IPS DF 4.7 (cell line): ENCODE measurements around the gene ELAVL1.
"Not testable (repeated sequence)": the region's sequence is repeated elsewhere in the genome, so short reads cannot be mapped to it uniquely, and the experiment has no call there.

Experiments
- DNase-seq: peaks from one replicate; pipeline ENCODE4 v3.0.0-alpha.2; 2013; ENCODE audit warnings: low spot score; ENCODE audit errors: extremely low read depth

ELAVL1 gene

GRCh38 chr19:7970716-7971448 lies 34.6 kb downstream of the ELAVL1 start:
- DNase-seq, result peak; percentile 46

- DNase-seq, result no peak
These were observed 35.9 kb downstream of the ELAVL1 start for GRCh38 chr19:7969555-7969939.

GRCh38 chr19:7968796-7969554 lies 36.5 kb downstream of the ELAVL1 start:
- no peak for DNase-seq

GRCh38 chr19:7968008-7968795 lies 37.2 kb downstream of the ELAVL1 start:
- DNase-seq, result no peak

- DNase-seq, result no peak
These were observed 39.3 kb downstream of the ELAVL1 start for GRCh38 chr19:7965921-7966665.

GRCh38 chr19:7965259-7965841 lies 40.1 kb downstream of the ELAVL1 start:
- DNase-seq, result no peak

GRCh38 chr19:7963566-7963965 lies 41.9 kb downstream of the ELAVL1 start:
- no peak for DNase-seq

GRCh38 chr19:7962644-7963268 lies 42.7 kb downstream of the ELAVL1 start:
- no peak for DNase-seq

- no peak for DNase-seq
These were observed 43.4 kb downstream of the ELAVL1 start for GRCh38 chr19:7961920-7962626.

- DNase-seq, result not testable (repeated sequence)
These were observed 44.4 kb downstream of the ELAVL1 start for GRCh38 chr19:7961082-7961481.

GRCh38 chr19:7959211-7959610 lies 46.2 kb downstream of the ELAVL1 start:
- DNase-seq, result no peak

- no peak for DNase-seq
These were observed 49.7 kb downstream of the ELAVL1 start for GRCh38 chr19:7955696-7956095.

- no peak for DNase-seq
These were observed 51.9 kb downstream of the ELAVL1 start for GRCh38 chr19:7953576-7953975.

- DNase-seq, result no peak
These were observed 52.4 kb downstream of the ELAVL1 start for GRCh38 chr19:7953060-7953459.

- no peak for DNase-seq
These were observed 57.5 kb downstream of the ELAVL1 start for GRCh38 chr19:7947939-7948338.

- no peak for DNase-seq
These were observed 61.2 kb downstream of the ELAVL1 start for GRCh38 chr19:7944177-7944761.

- peak; percentile 97 for DNase-seq
These were observed 61.8 kb downstream of the ELAVL1 start, which contains the start of gene TIMM44 for GRCh38 chr19:7943444-7944176. Gene TIMM44, minus strand, starts transcription at chr19:7943666. Its CDS starts 15 bp downstream, at chr19:7943651.

- no peak for DNase-seq
These were observed 62.4 kb downstream of the ELAVL1 start for GRCh38 chr19:7942981-7943443.
